LHCN-M2 (cell line): ENCODE measurements around the gene SRGAP3. TPM values are rescaled to one million over a fixed set of nuclear protein-coding genes. Genes with fewer than 3 reads are reported as not detected.

Experiments used
- DNase-seq: peaks from one replicate; pipeline ENCODE4 v3.0.0-alpha.2; 2012; ENCODE audit warnings: low read depth
- total RNA-seq: library from RNA; depleted of rRNA; stranded (reverse); fragments of >200 nt; gene quantifications from 2 replicates; pipeline ENCODE4 v1.2.3, GENCODE V29; 2014

SRGAP3 gene
- total RNA-seq, 1 experiment from 2014 or later: 0.86 TPM

DNA sequence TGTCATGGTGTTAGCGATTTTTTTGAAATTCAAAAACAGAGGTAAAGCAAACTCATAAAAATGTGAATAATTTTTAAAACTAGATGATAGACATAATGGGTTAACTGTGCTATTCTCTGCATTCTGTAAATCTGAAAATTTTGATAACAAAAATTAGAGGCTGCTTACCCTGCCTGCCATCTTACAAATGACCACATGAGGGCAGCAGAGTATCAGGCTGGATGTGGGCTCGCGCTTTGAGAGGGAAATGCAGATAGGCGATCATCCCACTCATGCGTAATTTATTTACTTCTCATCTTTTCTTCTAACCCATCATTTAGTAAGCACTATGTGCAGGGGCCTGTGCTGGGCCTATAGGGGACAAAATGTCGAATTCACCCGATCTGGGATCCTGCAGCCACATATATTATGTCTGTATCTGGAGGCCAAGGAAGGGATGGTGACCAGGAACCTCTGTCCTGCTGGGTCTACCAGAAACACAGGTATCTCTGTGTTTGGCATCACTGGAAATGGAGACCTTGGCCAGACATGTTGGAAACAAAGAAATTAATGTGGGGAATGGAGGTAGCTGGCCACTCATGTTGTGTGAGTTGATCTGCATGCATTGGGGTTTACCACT, 278.4 kb downstream of the SRGAP3 start:
- peak; percentile 57 for DNase-seq

DNA sequence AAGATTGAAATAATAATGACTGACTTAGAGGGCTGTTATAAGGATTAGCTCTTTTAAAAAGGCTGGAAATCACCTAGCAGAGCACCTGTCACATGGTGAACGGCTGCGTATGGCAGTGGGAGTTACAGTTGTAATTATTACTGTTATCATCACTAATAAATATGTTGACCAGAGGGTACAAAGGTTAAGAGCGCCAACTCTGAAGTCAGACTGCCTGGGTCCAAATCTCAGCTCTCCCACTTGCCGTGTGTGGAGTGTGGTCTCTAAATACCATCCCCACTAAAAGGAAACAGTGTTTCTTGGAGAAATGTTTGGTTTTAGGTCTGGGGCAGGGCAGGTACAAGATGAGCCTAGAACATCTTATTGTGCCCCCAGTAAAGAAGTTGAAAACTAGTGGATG, 280.2 kb downstream of the SRGAP3 start:
- DNase-seq: no peak

DNA sequence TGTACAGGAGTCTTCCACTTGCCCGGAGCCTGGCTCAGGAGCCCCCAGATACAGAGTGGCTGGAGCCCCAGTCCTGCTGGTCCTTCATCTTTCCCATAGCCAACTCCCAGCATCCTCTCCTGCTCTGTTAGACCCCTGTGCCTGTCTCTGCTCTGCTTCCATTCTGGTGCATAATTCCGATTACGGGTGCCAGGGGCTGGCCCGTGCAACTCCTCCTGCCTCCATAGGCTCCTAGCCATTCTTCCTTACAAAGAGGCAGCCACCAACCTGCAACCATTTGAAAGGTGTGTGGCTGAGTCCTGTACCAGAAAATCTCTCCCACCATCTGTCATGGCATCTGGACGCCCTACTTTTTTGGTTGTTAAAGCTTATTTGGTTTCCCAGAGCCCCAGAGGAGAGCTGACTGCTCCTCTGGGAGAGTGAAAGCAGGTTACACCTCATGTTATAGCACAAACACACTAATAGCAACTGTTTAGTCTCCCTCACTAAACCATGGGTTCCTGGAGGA, 281.0 kb downstream of the SRGAP3 start:
- no peak for DNase-seq

DNA sequence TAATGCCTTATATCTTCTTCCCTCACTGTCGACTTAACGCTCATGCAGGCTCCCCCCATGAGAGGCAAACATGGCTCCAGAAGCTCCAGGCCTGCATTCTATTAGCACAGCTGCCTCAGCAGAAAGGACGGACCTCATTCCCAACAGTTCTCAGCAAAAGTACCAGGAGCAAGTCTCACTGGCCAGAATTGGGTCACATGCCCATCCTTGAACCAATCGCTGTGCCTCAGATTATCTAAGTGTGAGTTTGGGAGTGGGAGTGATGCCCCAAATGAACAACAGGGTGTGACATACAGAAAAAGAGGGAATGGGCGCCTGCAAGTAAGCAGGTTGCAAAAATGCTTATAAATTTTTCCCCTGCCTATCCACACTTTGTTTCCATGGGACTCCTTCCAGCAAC, 281.9 kb downstream of the SRGAP3 start:
- DNase-seq: no peak

DNA sequence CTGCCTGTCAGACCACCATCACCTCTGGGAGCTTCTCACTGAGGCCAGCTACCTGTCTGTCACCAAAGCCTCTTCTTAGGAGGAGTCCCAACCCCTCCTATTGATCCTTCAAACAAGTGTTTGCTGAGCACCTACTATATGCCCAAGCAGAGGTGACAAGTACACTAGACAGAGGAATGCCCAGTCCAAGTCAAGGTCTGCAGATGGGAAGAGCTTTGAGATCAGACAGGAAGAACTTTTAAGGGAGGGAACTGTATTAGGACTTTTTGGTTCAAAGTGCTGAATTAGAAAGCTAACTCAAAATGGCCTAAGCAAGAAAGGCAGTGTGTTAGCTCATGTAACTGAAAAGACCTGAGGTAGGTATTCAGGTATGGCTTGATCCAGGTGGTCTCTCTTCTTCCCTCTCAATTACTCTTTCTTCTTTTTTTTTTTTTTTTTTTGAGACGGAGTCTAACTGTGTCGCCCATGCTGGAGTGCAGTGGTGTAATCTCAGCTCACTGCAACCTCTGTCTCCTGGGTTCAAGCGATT, 282.6 kb downstream of the SRGAP3 start:
- DNase-seq: no peak

DNA sequence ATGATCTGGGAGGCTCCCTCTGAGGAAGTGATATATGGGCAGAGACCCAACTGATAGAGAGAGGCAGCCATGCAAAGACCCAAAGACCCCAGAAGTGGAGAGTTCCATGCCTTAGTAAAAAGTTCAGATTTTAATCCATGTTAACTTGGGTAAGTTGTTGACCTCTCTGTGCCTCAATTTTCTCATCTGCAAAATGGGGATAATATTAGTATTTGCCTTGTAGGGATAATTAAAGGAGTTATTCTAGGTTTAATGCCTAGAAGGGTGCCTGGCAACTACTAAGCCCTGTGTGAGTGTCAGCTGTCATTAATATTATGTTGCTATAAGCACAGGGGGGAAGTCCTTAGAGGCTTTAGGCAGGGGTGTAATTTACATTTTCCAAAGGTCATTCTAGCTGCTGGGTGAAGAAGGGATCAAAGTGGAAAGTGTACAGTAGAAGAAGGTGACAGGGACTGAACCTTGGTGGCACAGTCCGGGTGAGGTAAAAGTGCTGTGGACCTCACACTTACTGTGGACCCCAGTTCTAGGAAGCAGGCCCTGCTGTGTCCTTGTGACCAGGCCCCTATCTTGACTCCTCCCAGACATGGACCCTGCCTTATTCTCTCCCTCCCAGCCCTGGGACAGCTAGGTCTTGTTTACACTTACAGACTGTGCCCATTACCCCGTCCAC, 283.2 kb downstream of the SRGAP3 start:
- DNase-seq: no peak

DNA sequence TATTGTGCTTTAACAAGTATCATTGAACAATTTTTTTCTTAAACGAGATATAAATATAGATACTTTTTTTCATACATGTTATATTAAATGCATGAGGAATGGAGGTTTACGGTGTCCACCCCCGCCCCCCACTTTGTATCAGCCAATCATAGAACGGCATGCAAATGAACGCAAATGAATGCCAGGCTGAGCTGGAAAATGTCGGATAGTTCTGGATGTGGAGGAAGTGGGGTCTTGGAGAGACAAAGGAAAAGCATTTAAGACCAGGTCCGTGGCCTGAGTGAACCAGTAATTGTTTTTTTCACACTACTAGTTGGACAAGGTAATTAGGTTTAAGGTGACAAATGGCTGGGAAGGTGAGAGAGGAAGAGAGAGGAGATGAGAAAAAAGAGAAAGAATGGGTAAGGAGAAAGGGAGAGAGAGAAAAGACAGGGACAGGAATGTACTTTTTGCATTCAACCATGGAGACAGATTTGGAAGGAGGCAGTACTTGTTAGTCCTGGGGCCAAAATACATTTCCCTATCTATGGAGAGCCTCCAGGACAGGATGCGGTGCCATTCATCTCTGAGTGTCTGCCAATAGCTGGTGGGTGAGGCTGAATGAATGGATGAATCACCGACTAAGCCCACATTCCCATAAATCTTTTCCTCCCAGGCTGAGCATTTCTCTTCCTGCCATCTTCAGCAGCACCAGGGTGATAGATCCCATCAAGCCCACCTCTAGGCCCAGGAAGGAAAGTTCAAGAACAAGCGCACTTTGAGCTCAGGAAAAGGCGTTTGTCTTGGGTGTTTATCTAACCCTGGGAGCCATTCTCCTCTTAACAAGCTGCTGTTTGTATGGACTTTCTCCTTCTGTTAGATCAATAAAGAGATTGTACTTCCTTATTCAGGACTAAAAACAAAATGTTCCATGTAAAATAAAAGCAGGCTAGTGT, 284.7 kb downstream of the SRGAP3 start:
- DNase-seq: peak; percentile 83

DNA sequence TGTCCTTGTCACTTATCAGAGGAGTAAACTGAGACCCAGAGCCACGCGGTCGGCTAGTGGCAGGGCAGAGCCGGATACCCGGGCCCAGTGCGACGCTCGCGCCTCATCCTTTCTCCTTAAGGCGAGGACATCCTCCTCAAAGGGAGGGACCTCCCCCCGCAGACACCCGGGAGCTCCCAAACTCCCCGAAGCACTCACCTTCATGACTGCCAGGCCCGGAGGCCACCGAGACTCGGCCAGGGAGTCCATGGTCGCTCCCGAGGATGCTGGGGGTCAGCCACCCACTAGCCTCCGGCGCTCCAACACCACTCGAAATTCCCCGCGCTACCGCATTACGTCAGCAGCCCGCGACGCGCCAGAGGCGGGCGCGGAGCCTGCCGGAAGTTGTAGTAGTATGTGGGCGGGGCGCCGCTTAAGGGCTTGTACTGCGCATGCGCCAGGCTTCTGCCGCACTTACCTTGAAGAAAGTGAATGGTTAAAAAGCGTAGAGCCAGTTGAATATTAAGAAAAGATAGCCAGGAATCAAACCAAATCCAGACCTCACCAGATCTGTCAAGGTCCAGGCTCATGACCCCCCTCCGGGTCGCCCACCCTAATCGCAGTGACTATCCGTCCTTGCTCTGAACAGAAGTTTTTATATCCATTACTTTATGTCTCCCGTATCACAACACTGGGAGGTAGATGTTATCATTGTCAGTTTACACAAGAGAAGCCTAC, 286.2 kb downstream of the SRGAP3 start, which contains the start of gene RAD18:
Gene RAD18 (minus strand): TSS at position 336 of the 717 bp plus-strand sequence. CDS start 87 bp downstream, at position 249.
- DNase-seq: peak; percentile 89

DNA sequence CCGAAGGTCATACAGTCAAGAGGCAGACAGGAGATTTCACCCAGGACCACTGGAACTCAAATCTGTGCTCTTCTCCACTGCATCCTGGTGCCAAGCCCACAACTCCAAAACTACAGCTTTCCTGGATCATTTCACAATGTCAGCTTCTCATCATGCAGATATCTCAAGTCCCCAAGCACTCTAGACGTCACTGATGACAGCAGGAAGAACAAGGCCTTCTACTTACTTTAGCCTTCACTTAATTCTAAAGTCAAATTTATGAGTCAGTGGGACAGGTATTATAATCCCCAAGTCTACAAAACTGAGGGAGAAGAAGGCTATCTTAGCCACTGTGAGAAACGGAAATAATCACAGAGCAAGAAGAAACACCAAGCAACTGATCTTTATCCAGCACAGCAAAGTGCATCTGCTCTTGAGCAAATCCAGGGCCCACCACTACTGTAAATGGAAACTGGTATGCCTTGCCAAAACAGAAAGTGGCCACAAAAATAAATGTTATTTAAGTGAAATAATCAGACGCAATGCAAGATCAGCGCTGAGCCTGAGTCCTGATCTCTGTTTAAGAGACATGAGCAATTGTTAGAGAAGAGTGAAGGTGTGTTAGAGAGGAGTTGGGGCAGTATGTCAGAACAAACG, 287.1 kb downstream of the SRGAP3 start:
- peak; percentile 20 for DNase-seq

DNA sequence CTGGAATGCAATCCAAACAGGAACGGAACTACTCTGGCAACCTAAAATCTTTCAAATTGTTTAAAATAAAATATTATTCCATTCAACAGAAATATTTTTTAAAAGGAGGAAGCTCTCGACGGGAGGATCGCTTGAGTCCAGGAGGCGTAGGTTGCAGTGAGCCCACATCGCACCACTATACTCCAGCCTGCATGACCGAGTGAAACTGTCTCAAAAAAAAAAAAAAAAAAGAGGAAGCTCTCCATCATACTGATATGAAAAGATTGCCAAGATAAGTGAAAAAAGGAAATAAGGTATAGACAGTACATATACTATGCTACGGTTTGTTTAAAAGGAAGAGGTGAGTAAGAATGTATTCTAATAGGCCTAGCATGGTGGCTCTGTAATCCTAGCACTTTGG, 289.8 kb downstream of the SRGAP3 start:
- DNase-seq: no peak

DNA sequence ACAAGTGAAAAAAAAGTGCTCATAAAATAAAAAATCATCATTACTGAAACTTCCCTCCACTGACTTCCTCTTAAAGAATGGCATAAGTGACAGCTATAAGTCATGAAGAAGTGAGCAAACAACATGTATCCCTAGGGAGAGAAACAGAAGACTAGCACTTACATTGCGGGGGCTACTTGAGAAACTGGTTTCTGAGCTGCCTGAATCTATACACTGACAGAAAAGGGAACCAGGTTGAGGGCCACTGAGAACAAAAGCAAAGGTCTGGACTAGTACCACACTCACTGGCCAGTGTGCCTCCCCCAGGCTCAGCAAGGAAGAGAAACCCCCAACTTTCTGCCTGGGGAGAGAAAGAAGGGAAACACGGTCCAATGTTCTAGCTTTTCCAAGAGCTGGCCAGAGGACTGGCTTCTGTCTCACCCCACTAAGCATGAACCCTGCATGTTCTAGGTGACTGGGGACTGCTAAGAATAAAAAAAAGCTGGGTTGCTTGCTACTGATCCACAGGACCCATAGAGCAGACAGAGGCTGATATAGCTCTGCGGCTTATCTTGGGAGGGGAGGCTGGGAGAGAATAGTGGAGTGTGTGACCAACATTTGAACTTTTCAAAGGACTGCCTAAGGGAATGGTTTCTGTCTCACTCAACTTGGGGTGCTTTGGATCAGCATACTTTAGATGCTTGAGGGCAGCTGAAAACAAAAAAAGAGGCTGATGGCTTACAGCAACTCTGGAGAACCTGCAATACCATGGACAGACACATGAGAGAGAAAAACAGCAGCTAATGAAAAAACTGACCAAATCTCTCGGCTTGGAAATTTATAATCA, 294.3 kb downstream of the SRGAP3 start:
- DNase-seq: no peak

DNA sequence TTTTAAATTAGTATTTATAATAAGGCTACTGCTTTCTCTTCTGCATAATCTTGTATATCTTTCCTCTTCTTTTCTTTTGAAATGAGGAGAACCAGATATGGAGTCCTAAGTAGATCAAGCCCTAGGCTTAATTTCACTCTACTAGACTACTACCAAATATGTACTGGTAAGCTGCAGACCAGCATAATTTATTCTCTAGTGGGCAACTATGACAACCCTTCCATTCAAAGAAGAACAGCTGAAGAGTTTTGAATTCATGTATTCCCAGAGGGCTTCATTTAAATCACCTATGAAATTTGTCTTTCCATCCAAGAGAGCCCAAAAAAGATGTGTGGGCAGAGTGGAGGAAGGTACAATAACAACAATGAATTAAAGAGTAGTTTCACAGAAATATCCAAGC, 296.1 kb downstream of the SRGAP3 start:
- peak; percentile 54 for DNase-seq

DNA sequence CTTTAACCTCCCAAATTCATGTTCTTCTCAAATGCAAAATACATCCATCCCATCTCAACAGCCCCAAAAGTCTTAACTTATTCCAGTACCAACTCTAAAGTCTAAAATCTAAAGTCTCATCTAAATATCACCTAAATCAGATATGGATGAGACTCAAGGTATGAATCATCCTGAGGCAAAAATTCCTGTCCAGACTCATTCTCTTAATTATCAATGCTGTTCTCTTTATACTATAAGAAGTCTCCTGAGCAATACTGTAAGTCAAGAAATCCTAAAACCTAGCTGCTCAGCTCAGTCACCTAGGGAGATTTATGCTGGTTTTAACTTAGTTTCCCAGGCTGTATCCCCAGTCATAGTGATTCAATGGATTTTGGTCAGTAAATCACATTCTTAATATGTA, 297.3 kb downstream of the SRGAP3 start:
- no peak for DNase-seq

DNA sequence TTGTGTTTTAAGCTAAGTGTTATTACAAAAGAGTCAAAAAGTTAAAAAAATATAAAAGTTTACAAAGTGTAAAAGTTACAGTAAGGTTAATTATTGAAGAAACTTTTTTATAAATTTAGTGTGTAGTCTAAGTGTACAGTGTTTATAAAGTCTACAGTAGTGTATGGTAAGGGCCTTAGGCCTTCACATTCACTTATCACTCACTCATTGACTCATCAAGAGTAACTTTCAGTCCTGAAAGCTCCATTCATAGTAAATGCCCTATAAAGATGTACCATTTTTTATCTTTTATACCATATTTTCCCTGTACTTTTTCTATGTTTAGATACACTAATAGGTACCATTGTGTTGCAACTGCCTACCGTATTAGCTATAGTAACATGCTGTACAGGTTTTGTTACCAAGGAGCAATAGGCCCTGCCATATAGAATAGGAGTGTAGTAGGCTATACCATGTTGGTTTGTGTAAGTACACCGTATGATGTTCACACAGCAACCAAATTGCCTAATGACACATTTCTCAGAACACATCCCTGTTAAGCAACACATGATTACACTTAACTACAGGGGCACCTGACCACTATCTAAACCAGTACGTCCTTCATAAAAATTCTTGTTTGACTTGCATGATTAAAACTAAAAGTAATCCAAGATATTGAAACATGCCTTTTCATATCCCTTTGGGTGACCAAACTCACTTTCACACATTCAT, 303.4 kb downstream of the SRGAP3 start:
- no peak for DNase-seq

DNA sequence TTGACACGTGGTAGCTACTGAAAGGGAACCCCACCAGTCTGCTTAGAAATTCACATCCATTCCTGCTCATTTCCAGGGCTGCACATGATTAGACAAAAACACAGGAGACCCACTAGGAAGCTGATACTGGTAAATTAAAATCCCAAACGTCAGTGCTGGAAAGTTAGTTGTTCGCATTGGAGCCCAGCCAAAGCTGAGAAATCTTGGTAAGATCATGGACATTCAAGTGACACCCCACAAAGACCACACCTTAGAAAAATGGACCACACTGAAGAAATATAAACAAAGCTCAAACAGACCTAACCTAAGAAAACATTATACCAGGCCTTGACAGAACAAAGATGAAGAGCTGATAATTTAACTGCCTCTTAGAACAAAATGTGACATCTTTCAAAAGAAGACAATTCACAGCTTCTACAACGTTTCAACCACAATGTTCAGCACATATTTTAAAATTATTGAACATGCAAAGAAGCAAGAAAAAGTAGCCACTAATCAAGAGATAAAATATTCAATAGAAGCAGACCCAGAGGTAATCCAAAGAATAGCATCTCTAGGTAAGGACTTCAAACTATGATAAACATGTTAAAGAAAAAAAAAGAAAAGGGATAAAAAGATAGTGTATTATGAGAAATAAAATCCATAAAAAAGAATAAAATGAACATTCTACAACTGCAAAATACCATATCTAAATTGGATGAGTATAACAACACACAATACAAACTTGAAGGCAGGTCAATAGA, 306.5 kb downstream of the SRGAP3 start:
- no peak for DNase-seq

DNA sequence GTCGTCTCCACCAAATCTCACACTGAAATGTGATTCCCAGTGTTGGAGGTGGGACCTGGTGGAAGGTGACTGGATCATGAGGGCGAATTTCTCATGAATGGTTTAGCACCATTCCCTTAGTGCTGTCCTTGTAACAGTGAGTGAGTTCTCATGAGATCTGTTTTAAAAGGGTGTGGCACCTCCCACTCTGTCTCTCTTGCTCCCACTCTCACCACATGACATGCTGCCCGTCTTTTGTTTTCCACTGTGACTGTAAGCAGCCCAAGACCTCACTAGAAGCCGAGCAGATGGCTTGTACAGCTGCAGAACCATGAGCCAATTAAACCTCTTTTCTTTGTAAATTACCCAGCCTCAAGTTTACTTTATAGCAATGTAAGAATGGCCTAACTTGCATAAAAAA, 307.3 kb downstream of the SRGAP3 start:
- no peak for DNase-seq

DNA sequence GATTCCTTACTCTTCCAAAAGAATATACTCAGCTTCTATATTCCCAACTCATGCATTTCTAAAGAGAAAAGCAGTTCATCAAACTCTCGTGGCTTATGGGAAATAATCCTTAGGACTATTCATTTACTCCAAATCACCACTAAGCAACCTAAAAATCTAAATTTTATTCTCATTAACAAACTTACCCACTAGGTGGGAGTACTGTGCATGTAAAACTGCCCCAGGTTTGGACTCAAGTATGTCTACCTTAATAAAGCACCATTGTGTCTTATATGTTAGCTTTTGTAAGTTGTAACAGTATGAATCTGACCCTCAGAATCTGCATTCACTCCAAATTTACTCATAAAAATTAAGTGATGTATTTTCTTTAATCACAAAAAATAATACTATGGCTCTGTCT, 311.4 kb downstream of the SRGAP3 start:
- DNase-seq: peak; percentile 71
